Caki2 (cell line): ENCODE data around the gene VPS8. TPM values are rescaled to one million over a fixed set of nuclear protein-coding genes. Genes with fewer than 3 reads are reported as not detected.
"Not testable (repeated sequence)": the region's sequence is repeated elsewhere in the genome, so short reads cannot be mapped to it uniquely, and the experiment has no call there.

Source experiments
- DNase-seq: peaks from one replicate; pipeline ENCODE4 v3.0.0-alpha.2; 2015; ENCODE audit warnings: low read depth
- in situ Hi-C: cut with HindIII; loops from 2 replicates; pipeline ENCODE4 v1.10.0; 2016; ENCODE audit warnings: low sequenced_read_pairs, low pct_unique_long_range_greater_than_20kb, mixed read lengths
- total RNA-seq: library from RNA; depleted of rRNA; stranded (reverse); fragments of >200 nt; shearing (Covaris generic); gene quantifications from 2 replicates; pipeline ENCODE4 v1.2.3, GENCODE V29; 2014; ENCODE audit warnings: low replicate concordance

The VPS8 gene
- total RNA-seq, 1 experiment from 2014 or later = 62.8 TPM

DNA sequence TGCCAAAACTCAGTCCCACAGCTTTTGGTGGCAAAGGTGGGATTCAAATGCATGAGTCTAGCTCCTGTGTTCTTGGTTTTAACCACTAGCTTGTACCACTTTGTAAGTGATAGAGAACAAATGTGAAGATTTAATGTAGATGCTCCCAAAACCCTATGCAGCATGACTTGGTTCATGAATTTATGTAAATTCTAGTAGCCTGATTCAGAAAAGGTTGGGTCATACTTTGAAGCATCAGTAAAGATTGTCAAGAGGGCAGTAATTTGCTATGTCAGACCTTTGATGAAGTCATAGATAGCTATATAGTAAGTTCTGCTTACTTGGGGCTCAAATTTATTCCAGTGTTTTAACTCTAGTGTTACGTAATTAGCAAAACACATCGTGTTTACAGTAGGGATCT is 75.6 kb downstream of the VPS8 start:
- in situ Hi-C loops = no loop called here
- DNase-seq = no peak

DNA sequence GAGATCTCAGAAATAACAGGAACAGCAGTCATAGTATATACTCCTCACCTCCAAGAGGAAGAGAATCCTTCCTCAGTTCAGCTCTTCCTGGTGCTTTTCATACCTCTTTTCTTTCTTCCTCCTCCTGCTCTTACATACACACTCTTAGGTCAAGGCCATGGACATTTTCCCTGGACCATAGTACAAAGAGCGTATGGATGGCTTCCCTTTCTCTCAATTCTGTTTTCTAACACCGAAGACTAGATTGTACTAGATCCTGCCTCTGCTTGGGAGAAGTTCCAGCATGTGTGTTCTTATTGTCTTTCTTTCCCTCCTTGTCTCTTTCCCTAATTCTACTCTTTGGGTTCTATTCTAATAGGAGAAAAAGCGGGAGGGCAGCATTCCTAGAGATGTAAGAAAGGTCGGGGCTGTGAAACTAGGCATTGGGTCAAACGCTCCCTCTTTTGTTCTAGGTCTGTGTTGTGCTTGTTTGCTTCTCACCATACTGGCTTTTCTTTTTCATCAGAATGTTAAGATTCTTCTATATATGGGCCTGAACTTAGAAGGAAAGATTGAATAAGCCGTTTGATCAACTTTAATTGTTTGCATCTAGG is 77.4 kb downstream of the VPS8 start:
- DNase-seq = no peak
- in situ Hi-C loops = no loop called here

GRCh38 chr3:184894051-184894450 is 82.1 kb downstream of the VPS8 start:
- no peak for DNase-seq
- in situ Hi-C loops = no loop called here

GRCh38 chr3:184895350-184895749 is 83.4 kb downstream of the VPS8 start:
- DNase-seq = no peak
- in situ Hi-C loops = no loop called here

DNA sequence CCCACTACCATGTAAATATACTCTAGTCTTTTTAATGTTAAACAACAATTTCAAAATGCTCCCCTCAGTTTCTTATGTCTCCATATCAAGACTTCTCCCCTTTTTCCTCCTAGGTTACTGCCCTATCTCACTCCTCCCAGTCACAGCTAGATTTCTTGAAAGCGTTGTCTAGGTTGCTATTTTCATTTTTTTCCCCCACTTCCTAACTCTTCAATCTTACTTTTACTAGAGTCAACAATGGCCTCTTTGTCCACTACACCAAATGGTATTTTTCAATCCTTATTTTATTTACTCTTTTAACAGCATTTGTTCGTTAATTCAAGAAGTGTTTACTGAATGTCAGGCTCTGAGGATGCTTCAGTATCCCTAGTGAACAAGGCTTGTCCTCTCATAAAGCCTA is 84.4 kb downstream of the VPS8 start:
- in situ Hi-C loops = no loop called here
- no peak for DNase-seq

DNA sequence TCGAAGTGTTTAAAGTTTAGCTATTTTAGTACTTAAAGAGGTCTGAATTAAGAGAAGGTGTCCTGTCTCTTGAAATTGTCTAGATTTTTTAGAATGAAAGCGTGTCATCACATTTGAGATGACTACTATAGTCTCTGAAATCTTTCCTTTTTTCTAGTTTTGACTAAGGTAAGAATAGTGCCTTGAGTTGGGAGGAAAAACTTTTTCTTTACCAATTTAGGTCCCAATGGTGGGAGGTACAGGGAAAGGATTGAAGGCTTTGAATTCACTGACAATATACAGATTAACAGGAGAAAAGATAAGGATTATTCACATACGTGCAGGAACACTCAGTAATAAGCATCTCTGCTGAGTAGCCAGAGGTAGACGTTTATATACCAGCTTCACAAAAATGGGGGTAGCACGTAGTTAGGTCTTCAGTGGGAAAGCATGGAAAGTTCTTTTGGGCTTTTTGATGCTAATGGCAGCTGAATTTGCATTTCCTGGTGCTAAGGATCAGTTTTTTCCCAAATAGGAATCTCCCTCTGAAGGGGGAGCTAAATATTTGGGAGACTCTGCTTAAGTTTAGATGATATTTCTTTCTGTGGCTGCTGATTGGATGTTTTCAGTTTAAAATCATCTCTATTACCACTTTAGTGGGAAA is 88.1 kb downstream of the VPS8 start:
- no peak for DNase-seq
- in situ Hi-C loops = no loop called here

- DNase-seq, in situ Hi-C loops: not testable (repeated sequence)
Measured at GRCh38 chr3:184907031-184907430, 95.1 kb downstream of the VPS8 start.

DNA sequence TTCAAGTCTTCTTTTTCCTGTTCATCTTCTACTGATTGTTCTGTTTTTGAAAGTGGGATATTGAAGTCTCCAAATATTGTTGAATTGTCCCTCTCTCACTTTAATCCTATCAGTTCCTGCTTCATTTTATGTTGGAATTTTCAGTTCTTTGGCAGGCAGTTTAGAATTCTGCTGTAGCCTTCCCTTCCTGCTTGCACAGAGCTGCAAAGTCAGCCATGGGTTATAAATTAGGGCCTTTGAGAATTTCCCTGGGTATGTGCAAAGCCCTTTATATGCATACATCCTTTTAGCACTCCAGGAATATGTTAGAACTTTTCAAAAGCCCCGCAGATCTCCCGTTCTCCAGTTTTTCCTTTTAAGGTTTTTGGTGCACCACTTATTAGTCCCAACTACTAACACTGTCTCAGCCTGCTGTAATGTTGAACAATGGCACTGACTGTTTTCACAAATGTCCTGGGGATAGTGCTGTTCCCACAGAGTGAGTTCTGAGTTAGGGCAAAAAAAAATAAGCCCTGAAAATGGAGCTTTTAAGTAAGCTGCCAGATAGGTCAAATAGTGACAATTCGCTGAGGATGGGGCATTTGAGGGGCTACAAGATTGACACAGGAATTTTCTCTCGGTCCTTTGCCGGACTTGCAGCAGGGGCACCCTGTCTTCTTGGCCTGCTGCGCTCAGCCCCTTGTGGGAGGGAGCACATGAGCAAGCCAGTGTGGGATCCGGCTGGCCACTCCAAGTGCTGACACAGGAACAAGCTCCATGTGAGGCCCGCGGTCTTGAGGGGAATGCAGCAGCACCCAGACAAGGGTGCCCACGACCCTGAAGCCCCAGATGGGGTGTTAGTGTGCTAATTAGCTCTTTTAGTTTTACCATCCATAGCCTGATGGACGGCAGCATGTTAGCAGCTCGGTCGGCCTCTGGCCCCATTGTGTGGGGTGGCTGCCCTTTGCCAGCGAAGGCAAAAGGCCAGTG is 96.0 kb downstream of the VPS8 start:
- DNase-seq = no peak
- in situ Hi-C loops = no loop called here

DNA sequence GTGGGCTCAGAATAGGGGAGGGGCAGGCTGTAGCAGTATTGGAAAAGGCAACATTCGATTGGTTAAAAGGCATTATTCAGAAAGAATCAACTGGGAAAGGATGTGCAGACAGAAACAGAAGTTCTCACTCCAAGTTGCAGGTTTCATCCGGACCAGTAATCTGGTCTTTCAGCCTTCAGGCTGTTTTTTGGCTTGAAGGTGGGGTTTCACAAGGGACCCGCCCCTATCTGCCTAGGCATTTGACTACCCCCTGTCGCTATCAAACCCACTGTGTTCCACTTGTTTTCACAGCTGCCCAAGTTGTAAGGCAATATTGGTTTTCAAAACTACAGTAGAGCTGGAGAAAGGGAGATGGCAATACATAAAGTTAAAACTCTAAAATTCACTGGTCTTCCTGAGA is 96.9 kb downstream of the VPS8 start:
- in situ Hi-C loops = no loop called here
- no peak for DNase-seq

GRCh38 chr3:184910664-184911063 is 98.7 kb downstream of the VPS8 start:
- in situ Hi-C loops = no loop called here
- no peak for DNase-seq

- DNase-seq = no peak
- in situ Hi-C loops = no loop called here
Measured at GRCh38 chr3:184911570-184911969, 99.6 kb downstream of the VPS8 start.

DNA sequence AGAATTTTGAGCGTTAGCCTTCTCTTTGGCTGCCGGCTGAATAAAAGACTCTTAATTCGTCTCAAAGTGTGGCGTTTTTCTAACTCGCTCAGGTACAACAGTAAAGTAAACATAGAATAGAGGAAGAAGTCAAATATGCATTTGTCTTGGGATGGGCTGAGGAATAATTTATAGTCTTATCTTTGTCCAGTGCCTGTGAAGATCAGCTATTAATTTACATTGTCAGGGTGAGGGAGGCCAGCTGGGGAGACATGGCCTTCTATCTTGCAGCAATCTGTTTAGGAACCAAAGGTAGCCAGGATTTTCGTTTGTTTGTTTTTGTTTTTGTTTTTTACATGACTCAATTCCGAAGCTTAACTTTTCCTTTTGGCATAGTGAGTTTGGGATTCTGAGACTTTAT is 100.2 kb downstream of the VPS8 start:
- no peak for DNase-seq
- in situ Hi-C loops = no loop called here

- in situ Hi-C loops = no loop called here
- no peak for DNase-seq
Measured at GRCh38 chr3:184914628-184915027, 102.7 kb downstream of the VPS8 start.

DNA sequence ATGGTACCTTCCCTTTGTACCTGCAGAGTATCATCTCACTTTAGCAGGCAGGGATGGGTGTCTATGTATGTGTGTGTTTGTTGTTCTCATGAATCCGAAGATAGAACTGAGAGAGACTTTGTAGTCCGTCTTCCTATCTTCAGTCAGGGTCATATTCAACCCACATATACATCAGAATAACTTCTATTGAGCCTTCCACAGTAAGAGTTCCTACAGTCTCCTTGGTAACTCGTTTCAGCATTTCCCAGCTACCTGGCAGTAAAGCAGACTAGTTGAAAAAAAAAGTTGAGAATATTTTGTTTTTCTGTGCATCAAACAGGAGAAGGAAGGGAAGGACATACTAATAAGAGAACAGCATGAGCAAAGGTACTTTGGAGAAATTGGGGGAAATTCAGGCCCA is 106.8 kb downstream of the VPS8 start:
- no peak for DNase-seq
- in situ Hi-C loops = no loop called here

- no peak for DNase-seq
- in situ Hi-C loops = no loop called here
Measured at GRCh38 chr3:184919651-184920050, 107.7 kb downstream of the VPS8 start.

DNA sequence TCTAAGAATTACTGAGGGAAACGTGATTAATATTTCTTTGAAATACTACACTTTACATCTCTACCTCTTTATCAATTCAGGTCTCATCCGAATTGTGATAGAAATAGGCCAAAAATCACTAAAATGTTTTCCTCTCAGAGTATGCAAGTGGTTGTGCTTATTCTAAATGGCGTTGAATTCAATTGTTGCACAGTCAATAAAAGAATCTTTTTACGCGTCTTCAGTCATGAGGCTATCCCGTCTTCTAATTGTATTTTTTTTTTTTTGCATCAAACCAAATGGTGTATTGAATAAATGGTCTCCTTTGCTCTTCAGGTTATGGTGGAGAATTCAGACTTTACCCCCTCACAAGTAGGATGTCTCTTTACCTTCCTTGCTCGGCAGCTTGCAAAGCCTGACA is 112.6 kb downstream of the VPS8 start:
- no peak for DNase-seq
- in situ Hi-C loops = no loop called here

GRCh38 chr3:184927796-184928315 is 115.9 kb downstream of the VPS8 start:
- no peak for DNase-seq
- in situ Hi-C loops = no loop called here

DNA sequence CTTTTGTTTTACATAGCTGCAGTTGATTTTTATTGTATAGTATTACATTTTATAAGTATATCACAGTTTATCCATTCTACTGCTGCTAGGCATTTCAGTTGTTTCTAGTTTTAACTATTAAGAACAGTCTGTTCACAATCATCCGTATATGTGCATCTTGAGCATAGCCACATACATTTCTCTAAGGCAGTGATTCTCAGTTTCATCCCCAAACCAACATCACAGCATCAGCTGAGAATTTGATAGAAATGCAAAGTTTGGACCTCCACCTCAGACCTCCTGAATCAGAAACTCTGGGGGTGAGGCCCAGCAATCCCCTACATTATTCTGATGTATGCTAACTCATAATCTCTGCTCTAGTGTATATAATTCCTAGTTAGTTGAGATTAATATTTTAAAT is 120.8 kb downstream of the VPS8 start:
- in situ Hi-C loops = no loop called here
- DNase-seq = no peak

DNA sequence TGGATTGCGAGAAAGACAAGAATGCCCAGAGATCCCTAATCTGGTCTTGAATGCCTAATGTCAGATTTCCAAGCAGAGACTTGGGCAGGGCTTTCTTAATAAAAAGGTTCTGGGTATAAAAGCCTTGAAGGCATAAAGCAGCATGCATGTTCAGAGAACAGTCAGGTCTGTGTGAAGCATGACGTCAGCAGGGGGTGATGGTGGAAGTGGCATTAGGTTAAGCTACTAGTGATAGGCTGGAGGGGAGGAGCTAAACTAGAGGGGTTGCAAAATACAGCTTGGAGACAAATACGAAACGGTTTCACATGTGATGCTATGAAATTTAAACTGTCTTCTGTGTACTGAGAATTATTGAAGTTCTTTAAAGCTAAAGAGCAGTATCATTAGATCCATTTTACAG is 125.6 kb downstream of the VPS8 start:
- in situ Hi-C loops = no loop called here
- DNase-seq = no peak
